SK-N-SH treated with all-trans-retinoic acid at 6 μM for 48 hours (cell line): ENCODE results near the gene NUTM1.

Experiments used
- ARNTL ChIP-seq: fragments of 450-650 bp; formaldehyde crosslinking; IDR thresholded peaks from 2 replicates; pipeline ENCODE4 v1.5.0; 2020; ENCODE audit warnings: low read depth, mild to moderate bottlenecking, moderate library complexity, borderline replicate concordance
- PATZ1 ChIP-seq: fragments of 250-450 bp; sonication (Bioruptor Pico); IDR thresholded peaks from 2 replicates; pipeline ENCODE4 v1.8.0; 2020; ENCODE audit warnings: mild to moderate bottlenecking, moderate library complexity, borderline replicate concordance
- TSHZ2 ChIP-seq: fragments of 250-450 bp; sonication (Bioruptor Pico); IDR thresholded peaks from 2 replicates; pipeline ENCODE4 v1.5.0; 2020; ENCODE audit warnings: mild to moderate bottlenecking, moderate library complexity
- ZFP30 ChIP-seq: fragments of 450-650 bp; formaldehyde crosslinking; IDR thresholded peaks from 2 replicates; pipeline ENCODE4 v1.5.0; 2022; ENCODE audit warnings: mild to moderate bottlenecking, moderate library complexity
- ZNF565 ChIP-seq: fragments of 450-650 bp; formaldehyde crosslinking; conservative IDR thresholded peaks from 2 replicates; pipeline ENCODE4 v1.5.0; 2020; ENCODE audit warnings: low read depth, mild to moderate bottlenecking, moderate library complexity

DNA sequence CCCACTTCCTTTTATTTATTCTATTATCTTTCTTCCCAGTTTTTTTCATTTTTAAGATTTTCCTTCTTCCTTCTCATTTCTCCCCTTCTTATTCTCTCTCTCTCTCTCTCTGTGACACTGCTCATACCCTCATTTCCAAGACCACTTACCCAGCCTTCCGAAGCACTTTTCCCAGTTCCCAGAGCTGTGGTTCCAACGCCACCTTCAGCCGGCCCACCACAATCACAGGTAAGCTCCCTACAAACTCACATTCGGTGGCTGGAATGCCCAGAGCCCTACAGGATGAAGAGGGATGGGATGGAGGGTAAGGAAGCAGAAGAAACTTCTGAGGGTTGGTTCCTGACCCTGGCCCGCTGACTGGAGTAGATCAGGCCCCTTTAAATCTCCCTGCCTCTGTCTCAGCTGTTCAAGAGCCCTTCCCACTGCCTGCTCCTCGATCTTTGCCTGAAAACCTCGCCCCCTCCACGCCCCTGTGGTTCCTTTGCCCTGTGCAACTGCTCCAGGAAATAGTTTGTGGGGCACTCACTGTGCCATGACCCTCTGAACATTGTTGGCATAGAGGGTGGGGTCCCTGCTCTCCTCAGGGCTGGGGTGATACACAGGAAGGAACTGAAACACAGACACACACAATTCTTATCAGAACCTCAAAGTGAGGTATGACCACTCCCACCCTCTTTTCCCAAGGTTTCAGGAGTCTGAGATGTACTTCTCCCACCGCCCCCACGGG is 19.1 kb downstream of the NUTM1 start:
- no peak for TF ChIP-seq ARNTL (CRISPR knock-in tag)
- no peak for TF ChIP-seq ZNF565
- TF ChIP-seq ZFP30 (CRISPR knock-in tag), result no peak
- no peak for TF ChIP-seq PATZ1 (CRISPR knock-in tag)
- TF ChIP-seq TSHZ2 (CRISPR knock-in tag), result no peak
